Measurements from ENCODE around the gene NTN4.
"Not testable (repeated sequence)": the region's sequence is repeated elsewhere in the genome, so short reads cannot be mapped to it uniquely, and the experiment has no call there.

Gene NTN4

DNA sequence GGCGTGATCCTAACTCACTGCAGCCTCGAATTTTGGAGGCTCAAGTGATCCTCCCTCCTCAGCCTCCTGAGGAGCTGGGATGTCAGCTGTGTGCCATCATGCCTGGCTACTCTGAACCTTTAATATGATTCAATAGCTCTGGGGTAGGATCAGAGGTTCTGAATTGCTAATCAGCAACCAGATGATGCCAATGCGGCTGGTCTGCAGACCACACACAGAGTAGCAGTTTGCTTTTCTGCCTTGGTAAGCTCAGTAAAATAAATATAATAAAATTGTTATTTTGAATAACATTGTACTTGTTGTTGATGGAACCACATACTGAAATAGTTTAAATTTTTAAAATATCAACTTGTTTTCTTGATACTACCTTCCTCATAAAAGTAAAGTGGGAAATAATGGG is 86.6 kb downstream of the NTN4 start:
- DNase-seq, result no peak

DNA sequence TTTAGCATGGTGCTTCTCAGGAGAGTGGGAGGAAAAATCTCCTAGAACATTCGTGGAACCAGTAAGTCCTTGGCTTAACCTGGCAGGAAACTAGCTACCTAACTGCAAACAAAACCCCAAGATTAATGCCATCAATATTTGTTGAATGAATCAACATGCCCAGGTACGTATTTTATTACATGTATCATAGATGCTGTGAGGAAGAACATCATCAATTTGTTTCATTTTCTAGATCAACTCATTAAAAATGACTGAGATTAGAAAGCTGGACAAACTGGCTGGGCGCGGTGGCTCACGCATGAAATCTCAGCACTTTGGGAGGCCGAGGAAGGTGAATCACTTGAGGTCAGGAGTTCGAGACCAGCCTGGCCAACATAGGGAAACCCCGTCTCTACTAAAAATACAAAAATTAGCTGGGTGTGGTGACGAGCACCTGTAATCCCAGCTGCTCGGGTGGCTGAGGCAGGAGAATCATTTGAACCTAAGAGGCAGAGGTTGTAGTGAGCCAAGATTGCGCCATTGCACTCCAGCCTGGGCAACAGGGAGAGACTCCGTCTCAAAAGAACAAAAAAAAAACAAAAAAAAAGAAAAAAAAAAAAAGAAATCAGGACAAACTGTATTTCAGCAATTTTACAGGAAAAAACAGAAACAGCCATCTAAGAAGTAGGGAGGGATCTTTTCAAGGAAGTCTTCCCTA is 88.7 kb downstream of the NTN4 start:
- DNase-seq, result no peak

DNA sequence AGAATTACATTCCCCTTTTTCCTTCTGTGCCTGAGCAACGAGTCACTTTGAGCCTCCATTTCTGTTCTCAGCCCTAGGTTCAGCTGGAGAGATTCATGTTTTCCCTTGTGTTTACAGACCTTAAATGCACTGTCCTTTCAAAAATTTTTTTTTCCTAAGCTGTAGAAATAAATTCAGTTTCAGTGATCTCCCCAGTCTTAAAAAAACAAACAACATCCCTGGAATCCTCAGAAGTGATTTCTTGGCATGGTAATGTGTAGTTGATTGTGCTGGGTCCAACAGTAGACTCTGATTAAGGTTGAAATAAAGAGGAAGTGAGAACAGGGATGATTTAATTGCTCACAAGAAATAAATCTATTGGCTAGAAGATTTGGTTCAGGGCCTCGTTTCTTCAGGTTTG is 89.3 kb downstream of the NTN4 start:
- no peak for DNase-seq

DNA sequence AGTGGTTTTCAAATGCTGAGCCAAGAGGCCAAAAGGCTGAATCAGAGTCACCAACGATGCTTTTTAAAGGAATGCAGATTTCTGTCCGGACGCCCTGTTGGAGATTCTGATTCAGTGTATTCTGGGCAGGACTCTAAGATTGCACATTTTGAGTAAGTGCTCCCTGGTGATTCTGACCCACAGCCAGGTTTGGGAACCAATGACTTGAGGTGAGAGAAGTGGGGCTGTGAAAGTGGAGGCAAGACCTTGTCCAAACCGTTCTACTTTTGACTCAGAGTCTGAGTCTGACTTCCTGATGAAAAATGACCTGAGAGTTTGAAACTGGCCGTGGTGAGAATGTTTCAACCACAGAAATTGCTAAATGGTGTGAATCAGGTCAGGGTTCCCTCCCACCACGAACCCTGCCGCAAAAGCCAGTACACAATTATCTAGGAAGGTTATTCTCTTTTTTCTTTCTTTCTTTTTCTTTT is 90.2 kb downstream of the NTN4 start:
- no peak for DNase-seq

GRCh38 chr12:95699579-95699978 is 91.0 kb downstream of the NTN4 start:
- DNase-seq, result no peak

DNA sequence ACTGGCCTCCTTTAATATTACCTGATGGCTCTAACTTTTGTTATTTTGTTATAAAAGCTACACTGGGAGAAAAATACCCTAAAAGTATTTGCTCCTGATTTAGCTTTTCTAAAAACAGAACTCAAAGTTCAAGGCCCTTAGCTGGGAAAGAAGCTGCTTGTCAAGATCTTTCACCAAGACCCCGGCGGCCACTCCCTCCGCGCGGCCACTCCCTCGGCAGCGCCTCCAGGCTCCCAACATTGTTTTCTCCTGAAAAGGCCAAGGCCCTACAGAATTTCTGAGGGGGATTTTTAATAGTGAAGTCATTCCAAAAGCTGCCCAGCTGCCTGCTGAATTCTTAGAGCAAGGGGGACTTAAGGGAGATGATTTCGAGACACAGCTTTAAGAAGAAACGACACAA is 96.4 kb downstream of the NTN4 start:
- no peak for DNase-seq

- DNase-seq, result no peak
Measured at GRCh38 chr12:95693689-95694088, 96.9 kb downstream of the NTN4 start.

DNA sequence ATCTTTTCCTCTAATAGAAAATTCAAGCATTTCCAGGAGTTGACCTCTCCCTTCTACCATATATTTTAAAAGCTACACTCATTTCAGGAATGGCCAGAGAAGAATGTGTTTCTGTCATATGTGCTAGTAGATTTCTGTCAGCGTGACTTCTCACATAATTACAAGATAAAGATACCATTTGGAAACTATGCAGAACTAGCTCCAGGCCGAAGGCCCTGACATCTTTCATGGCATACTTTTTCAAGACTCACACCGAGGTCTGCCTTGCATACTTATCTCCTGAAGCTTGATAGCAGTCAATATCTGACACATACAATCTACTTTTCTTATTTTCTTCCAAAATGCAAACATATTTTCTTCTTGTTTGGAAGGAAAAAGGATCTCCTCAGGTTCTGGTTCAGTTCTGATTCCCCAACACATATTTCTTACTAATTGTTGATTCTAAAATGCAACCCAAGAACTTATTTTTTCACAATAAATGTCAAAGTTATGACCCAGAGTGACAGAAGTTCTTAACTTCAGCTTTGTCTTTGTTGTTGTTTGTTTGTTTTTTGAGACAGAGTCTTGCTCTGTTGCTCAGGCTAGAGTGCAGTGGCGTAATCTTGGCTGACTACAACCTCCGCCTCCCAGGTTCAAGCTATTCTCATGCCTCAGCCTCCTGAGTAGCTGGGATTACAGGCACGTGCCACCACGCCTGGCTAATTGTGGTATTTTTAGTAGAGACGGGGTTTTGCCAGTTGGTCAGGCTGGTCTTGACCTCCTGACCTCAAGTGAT is 99.5 kb downstream of the NTN4 start:
- no peak for DNase-seq

DNA sequence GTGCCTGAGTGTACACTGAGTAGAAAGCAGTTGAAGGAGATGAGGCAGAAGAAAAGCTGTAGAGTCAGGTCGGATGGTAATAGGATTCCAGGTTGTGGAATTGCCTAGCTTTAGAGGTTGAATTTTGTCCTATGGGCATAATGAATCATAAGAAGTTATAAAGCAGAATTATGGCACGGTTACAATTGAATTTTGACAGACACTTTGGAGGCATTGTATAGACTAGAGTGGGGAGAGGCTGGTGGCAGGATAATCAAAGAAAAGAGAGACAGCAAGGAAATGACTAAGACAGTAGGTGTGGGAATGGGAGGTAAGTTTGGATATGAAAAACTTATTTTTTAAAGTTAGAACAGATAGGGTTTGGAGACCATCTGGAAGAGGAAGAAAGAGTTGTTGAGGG is 102.6 kb downstream of the NTN4 start:
- DNase-seq, result no peak

- DNase-seq, result no peak
Measured at GRCh38 chr12:95683418-95683817, 107.1 kb downstream of the NTN4 start.

GRCh38 chr12:95681210-95681765 is 109.3 kb downstream of the NTN4 start:
- no peak for DNase-seq

DNA sequence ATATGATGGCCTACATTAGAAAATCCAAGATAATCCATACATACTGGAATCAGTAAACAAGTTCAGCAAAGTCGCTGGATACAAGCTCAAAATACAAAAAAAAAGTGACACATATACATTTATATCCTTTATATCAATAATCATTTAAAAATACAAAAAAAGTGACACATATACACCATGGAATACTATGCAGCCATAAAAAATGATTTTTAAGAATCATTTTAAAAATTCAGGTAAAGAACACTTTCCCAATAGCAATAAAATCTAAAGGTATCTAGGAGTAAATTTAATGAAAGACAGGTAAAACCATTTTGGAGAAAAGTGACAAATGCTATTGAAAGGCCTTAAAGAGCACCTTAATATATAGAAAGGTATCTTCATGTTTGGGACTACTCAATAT is 111.9 kb downstream of the NTN4 start:
- no peak for DNase-seq

- DNase-seq, result not testable (repeated sequence)
Measured at GRCh38 chr12:95677782-95678181, 112.8 kb downstream of the NTN4 start.

DNA sequence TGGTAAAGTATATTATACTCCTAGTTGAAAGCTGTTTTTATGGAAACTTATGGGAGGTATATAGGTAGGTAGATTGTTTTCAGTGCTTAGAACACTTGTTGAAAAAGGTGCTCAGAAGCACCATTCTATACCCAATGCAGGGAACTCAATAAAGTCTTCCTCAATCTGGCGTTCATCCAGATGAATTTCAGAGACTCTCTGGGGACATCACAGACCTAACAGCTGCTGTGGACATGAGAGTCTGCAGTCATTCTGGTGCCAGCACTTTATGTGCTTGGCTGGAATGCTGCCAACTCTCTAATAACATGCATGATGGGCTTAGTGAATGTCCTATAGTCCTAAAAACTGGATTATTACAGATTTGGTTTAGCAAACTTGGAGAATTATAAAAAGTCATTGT is 115.9 kb downstream of the NTN4 start:
- DNase-seq, result no peak

- no peak for DNase-seq
Measured at GRCh38 chr12:95674163-95674562, 116.4 kb downstream of the NTN4 start.

DNA sequence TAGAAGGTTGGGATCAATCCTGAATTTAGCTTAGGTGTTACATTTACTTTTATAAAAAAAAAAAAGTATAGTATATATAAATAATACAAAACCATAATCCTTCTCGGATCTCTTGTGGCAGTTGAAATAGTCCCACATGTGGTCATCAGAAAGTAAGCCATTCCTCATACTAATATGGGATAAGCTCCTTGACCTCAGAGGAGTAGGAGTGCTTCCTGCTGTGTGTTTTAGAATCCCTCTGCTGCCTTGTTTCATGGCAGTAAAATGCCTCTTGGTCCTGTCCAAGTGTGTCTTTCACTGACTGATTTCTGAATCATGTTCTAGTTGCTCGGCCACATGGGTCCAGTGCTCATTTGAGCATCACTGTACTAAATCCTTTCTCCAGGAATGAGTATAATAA is 117.0 kb downstream of the NTN4 start:
- no peak for DNase-seq

- DNase-seq, result no peak
Measured at GRCh38 chr12:95672166-95672565, 118.4 kb downstream of the NTN4 start.

DNA sequence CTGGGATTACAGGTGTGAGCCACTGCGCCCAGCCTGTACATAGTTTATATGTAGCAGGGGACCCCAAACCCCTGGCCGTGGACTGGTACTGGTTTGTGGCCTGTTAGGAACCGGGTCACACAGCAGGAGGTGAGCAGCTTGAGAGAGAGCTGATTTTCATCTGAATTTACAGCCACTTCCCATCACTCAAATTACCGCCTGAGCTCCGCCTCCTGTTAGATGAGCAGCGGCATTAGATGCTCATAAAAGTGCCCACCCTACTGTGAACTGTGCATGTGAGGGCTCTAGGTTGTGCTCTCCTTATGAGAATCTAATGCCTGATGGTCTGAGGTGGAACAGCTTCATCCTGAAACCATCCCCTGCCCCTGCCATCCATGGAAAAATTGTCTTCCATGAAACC is 119.3 kb downstream of the NTN4 start:
- no peak for DNase-seq

DNA sequence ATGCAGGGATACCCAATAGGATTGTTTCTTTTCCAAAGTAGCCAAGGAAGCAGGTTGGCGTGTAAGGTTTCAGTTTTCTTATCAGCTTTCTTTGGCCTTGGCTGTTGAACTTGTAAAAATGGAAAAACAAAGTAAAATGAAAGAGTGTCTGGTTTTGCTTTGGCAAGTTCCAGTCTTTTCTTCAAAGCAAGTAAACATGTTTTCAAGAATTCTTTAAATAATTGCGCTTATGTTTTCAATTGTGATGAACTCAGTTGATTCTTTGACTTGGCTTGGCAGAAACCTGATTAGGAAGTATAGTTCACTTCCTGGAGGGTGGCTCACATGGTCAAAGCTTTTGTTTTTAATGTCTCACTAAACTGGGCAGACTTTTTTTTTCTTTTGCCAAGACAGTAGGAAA is 127.0 kb downstream of the NTN4 start:
- no peak for DNase-seq

DNA sequence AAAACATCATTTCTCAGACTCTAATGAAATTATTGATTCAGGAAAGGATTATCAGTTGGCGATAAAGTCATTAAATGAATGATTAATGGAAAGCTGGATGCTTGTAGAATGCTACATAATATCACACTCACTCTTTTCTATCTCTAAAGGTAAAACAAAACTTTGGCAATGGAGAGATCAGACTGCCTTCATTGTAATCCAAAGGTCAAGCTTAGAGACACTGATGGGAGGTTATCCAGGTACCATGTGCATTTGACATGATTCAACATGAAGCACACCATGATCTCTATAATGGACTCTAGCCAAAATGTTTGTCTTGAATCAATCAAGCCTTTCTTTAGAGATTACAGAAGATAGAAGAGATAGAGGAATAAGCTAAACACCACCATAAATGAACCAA is 129.2 kb downstream of the NTN4 start:
- no peak for DNase-seq

DNA sequence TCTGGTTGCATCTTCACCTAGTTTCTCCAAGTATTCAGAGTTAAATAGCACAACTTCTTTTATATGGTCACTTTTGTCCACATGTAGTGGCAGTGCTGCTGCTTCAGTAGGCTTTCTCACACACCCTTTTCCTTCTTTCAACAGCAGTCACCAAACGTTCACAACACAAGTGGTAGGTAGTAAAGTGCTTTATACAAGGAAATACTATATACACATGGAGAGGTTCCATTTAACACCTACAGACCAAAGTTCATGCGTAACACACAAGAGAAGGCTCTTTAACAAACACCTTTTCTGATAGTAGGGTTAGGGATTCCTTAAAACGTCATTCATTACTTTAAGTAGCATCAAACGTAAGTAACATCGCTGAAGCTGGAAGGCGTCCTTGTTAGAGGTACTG is 132.2 kb downstream of the NTN4 start:
- no peak for DNase-seq

DNA sequence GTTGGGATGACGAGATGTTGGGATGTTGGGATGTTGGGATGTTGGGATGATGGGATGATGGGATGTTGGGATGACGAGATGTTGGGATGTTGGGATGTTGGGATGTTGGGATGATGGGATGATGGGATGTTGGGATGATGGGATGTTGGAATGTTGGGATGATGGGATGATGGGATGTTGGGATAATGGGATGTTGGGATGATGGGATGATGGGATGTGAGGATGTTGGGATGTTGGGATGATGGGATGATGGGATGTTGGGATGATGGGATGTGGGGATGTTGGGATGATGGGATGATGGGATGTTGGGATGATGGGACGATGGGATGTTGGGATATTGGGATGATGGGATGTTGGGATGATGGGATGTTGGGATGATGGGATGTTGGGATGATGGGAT is 135.9 kb downstream of the NTN4 start:
- DNase-seq, result not testable (repeated sequence)

DNA sequence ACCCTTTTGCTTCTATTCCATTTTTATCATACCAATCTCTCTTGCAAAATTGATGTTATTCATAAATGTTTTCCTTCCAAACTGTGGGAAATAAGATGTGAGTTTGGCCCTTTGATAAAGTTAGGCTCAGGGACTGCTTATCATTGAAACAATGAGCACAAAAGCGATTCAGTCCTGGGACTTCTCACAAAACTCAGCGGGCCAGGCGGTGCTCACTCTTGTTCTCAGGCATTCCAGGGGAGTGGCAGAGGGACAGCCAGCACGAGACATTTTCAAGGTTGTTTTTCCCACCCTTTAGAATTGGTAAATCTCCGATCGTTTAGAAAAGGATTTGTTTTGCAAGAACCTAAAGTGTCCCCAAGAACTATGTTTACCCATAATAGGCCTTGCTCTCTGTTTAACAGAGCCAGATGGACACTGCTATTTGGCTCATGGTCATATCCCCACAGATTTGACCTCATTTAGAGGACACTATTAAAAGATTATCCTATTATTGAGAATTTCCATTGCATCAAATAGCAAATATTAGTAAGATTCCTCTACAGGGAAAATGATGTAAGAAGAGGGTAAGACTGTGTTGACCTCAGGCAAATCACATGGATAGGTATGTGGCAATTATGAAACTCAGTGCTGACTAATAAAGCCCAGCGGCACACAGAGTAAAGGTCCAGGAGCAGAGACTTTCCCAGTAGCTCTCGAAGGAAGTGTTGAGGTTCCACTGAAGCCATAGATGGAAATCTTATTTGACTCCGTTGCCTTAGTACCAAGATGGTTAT is 136.6 kb downstream of the NTN4 start:
- DNase-seq, result no peak

Measured in midbrain (tissue), 1 donor.